ENCODE data around the gene SLC6A12.

The SLC6A12 gene

GRCh38 chr12:162467-163307, 51.3 kb downstream of the SLC6A12 start:
- DNase-seq (ENCODE audit: low spot score): peak; percentile 31

DNA sequence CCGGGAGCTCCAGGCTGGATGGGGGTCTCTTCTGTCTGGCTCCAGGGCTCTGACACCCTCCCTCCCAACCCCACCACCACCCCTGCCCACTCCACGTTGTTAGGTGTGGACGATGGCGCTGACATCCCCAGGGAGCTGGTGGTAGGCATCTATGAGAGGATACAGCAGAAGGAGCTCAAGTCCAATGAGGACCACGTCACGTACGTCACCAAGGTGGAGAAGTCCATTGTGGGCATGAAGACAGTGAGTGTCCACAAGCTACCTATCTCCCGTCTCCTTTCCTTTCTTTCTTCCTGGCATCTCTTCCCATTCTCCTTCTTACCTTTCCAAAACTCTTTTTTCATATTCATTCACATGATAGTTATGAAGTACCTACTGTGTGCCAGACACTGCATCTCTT, 52.1 kb downstream of the SLC6A12 start:
- no peak for DNase-seq (ENCODE audit: low spot score)

- DNase-seq (ENCODE audit: low spot score): no peak
Measured at GRCh38 chr12:160858-161257, 53.1 kb downstream of the SLC6A12 start.

DNA sequence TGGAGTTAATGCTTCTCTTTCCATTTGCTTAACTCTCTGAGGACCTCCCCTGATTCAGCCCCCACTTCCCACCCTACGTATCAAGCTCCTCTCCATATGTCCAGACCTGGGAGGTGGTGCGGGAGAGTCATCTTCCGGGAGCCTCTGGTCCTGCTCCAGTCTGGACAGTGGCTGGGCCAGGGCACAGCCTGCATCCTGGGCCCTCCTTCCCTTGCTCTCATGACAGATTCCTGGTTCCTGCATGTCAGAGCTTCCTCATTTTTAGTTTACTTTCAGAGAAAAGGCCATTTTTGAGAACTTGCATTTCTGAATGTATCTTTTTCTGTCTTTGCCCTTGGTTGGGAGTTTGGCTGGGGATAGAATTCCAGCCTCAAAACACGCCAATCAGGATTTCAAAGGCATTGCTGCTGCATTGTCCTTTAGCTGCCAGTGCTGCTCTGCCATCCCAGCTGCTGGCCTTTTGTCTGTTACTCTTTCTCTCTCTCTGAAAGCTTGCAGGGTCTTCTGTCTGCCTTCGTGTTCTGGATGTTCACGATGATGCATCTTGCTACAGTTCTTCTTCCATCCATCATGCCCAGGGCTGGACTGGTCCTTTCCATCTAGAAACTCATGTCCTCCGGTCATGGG, 54.7 kb downstream of the SLC6A12 start:
- DNase-seq (ENCODE audit: low spot score): no peak

DNA sequence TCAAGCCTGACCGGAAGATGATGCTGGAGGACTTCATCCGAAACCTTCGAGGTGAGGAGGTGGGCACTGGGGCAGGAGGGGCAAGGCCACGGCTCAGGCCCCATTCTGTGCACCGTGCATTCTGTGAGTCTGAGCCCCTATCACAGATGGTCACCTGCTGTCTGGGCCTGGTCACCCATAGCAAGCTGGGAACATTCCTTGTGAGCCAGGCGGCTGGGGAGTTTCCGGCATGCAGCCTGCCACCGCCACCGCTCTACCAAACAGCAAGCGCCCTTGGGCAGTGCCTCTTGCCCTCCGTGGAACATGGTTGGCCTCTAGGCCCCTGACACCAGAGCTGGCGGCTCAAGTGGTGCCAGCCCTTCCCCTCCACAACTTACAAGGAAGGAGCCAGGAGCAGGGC, 56.3 kb downstream of the SLC6A12 start:
- DNase-seq (ENCODE audit: low spot score): no peak

- no peak for DNase-seq (ENCODE audit: low spot score)
Measured at GRCh38 chr12:156945-157344, 57.0 kb downstream of the SLC6A12 start.

DNA sequence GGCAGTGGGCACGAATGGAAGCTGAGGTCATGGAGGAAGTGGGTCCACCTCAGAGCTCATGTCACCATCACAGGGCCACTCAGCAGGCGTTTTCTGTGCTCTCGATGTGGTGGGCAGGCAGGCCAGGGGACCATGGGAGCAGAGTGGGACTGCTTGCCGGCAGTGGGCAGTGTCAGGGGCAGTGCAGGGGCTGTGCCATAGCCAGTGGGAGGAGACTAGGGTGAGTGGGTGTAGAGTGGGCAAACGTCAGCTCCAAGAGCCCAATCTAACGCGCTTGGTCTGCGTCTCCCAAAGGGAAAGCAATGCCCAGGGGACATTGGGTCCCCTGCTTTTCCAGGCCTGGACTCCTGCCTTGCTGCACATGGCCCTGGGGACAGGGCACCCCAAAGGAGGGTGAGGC, 58.3 kb downstream of the SLC6A12 start:
- DNase-seq (ENCODE audit: low spot score): no peak

DNA sequence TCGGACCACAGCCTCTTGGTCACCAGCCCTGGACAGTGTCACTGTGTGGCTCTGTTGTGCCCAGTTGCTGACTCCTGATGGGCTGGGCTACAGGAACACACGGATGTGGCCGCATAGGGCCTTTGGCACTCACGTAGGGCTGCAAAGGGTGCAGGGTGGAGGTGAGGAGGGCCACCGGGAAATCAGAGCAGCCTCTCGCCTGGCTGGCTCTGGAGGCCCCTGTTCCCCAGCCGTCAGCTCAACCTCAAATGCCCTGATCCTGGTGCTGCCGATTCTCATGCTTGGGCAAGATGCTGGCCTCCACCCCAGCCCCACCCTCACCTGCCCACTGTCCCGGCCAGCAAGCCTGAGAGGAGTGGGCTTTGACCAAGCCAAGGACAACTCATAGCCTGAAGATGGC, 59.0 kb downstream of the SLC6A12 start:
- DNase-seq (ENCODE audit: low spot score): no peak

DNA sequence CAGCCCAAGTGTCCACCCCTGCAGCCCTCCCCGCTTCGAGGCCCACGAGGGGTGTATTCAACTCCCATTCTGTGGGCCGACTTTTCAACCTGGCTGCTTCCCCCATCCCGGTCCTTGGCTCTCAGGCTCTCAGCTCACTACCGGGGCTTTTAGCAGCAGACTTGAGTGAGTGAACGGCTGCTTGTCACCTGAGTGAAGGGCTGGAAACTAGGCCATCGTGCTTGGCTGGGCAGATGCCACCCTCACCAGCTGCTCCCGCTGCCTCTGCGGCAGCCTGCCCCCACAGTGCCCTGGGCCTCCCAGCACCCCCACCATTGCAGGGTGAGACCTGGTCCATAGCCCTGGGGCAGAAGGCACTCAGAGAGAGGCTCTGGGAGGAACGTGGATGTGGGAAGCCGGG, 59.9 kb downstream of the SLC6A12 start:
- DNase-seq (ENCODE audit: low spot score): no peak

DNA sequence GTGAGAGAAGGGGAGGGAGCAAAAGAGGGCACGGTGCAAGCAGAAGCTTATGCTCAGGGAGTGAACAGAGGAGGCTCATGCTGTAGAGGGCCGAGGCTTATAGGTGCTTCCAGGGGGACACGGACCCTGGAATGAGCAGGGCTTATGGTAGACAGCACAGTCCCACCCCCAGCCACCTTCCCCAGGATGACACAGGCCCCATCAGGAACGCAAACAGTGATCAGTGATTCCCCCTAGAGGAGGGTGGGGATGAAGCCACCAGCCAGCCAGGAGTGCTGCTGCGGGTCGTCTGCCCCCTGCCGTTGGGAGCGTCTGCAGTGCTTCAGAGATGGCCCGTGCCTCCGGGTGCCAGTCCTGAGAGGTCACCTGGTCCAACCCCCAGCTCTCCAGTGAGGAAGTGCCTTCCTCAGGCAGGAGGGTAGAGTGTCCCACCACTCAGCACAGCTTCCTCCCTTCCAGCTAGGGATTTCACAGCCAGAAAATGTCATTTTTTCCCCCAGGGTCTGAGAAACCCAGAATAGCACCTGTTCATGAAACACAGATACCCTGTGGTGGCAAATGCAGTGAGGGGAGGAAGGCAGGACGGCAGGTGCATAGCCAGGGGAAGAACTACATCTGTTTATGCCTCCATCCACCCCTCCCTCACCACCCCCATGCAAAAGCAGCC, 60.7 kb downstream of the SLC6A12 start:
- DNase-seq (ENCODE audit: low spot score): peak; percentile 87

- DNase-seq (ENCODE audit: low spot score): no peak
Measured at GRCh38 chr12:152440-152839, 61.5 kb downstream of the SLC6A12 start.

GRCh38 chr12:151579-151978, 62.4 kb downstream of the SLC6A12 start:
- DNase-seq (ENCODE audit: low spot score): no peak

- no peak for DNase-seq (ENCODE audit: low spot score)
Measured at GRCh38 chr12:148676-149416, 65.1 kb downstream of the SLC6A12 start.

- DNase-seq (ENCODE audit: low spot score): no peak
Measured at GRCh38 chr12:147242-147641, 66.7 kb downstream of the SLC6A12 start.

DNA sequence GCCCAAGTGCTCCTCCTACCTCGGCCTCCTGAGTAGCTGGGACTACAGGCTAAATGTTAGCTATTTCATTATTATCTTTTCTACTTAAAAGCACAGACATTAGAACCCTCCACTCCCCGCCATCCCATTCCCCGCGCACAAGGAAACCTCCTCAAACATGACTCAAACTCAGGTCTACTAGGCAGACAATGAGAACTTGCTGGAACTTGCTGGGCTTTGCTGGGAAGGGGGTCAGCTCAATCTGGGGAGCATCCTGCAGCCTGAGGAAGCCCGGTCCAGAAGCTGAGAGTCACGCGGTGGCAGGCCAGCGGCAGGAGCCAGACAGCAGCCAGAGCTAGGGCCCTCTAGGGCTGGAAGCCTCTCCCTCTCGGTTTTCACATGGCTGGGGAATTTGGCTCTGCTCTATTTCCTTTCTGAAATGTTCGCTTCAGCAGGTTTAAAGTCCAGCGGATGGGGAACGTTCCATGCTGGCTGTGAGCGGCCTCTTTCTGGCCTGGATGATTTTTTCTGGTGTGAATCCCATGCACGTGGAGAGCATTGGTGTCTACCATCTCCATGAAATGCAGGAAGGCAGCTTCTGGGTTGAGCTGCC, 68.5 kb downstream of the SLC6A12 start:
- no peak for DNase-seq (ENCODE audit: low spot score)

DNA sequence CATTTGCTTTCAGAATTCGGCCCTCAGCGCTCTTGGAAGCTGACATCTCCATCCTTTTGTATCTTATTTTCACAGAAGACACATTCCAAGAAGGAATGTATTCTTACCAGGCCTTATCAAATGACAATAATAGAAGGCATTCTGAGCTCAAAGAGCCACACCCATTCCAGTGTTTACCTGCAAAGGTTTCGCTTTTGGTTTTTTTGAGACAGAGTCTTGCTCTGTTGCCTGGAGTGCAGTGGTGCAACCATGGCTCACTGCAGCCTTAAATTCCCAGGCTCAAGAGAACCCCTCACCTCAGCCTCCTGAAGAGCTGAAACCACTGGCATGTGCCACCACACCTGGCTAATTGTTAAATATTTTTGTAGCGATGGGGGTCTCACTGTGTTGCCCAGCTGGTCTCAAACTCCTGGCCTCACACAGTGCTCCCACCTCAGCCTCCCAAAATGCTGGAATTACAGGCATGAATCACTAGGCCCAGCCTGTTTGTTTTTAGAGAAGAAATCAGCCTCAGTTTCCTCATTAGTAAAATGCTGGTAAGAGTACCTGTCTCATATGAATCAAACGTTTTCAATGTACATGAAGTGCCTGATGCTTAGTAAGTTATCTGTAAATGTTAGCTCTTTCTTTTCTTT, 69.2 kb downstream of the SLC6A12 start:
- peak; percentile 62 for DNase-seq (ENCODE audit: low spot score)

DNA sequence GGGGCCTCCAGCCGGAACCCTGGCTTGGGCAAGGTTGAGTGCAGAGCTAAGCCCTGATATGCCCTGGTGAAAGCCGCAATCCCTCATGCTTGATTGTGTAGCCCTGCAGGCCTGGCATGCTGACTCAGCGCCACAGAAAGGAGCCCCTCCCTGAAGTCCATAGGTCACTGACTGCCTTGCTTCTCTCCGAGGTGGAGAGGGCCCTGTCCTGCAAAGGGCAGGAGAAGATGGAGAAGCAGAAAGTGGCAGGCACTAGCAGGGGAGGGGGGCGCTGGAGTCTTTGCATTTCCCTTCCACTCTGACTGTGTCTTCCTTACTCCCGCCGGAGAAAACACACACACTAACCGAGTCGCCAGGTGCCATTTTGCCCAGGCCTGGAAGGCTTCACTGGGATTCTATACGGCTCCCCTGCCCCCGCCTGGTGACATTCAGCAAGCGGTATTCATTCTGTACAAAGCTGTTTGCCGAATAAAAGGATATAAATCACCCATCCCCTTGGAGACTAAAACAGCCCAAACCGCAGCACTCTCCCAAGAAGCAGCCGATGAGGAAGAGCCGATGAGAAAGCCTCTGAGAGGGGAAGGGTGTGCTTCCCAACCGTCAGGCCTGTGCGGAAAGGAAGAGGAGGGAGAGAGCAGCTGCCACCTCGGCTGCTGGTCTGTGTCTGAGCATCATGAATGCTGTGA, 69.8 kb downstream of the SLC6A12 start:
- DNase-seq (ENCODE audit: low spot score): peak; percentile 94

DNA sequence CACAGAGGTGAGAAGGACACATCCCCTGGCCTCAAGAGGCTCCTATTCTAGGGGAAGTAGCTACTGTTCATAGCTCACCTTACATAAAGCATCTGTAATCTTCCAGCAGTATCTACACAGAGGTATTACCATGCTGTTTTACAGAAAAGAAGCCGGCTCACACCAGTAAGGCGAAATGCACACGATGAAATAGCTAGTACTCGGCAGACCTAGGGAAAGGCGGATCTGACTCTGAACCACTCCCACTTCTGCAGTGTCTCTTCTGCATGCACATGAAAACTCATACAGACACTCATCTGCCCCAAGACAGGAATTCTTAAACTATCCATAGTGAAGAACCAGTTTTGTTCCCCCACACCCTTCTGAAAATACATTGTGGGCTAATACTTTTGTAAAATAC, 73.8 kb downstream of the SLC6A12 start:
- no peak for DNase-seq (ENCODE audit: low spot score)

Data from SW480 (cell line).